MCF 10A (cell line): ENCODE results near the gene NABP2. TPM values are rescaled to one million over a fixed set of nuclear protein-coding genes. Genes with fewer than 3 reads are reported as not detected.

ENCODE experiments used
- BruUV-seq: library from RNA; stranded (reverse); fragments of 400-500 nt; replicated peaks from 2 replicates; lab custom pipeline; 2021; lab: Mats Ljungman, UMichigan
- CTCF ChIA-PET: fragments of 300-600 bp; sonication (Branson Sonifier 250); formaldehyde crosslinking; extraction: SDS; loops from one replicate; lab custom pipeline; 2021; ENCODE audit warnings: antibody characterized with exemption, inconsistent platforms; lab: Yijun Ruan, JAX
- POLR2A ChIA-PET: fragments of 300-600, 350-650 bp; sonication (Branson Sonifier 250); formaldehyde crosslinking; extraction: SDS; loops from one replicate; lab custom pipeline; 2020; ENCODE audit warnings: antibody characterized with exemption, inconsistent platforms; lab: Yijun Ruan, JAX
- DNase-seq: peaks from one replicate; pipeline ENCODE4 v3.0.0-alpha.2; 2018; ENCODE audit not compliant: unreplicated experiment
- H3K27ac Mint-ChIP-seq: one replicate; pipeline ENCODE4 v1.8.0; 2022; ENCODE audit warnings: mild to moderate bottlenecking, low read depth, mixed read lengths; ENCODE audit not compliant: unreplicated experiment
- H3K27me3 Mint-ChIP-seq: one replicate; pipeline ENCODE4 v1.8.0; 2022; ENCODE audit warnings: mixed read lengths; ENCODE audit not compliant: insufficient read depth, unreplicated experiment
- H3K36me3 Mint-ChIP-seq: one replicate; pipeline ENCODE4 v1.8.0; 2022; ENCODE audit warnings: mild to moderate bottlenecking, moderate library complexity, mixed read lengths; ENCODE audit not compliant: insufficient read depth, unreplicated experiment
- H3K4me1 Mint-ChIP-seq: one replicate; pipeline ENCODE4 v1.8.0; 2022; ENCODE audit warnings: mixed read lengths; ENCODE audit not compliant: insufficient read depth, unreplicated experiment
- H3K4me3 Mint-ChIP-seq: one replicate; pipeline ENCODE4 v1.8.0; 2022; ENCODE audit warnings: mild to moderate bottlenecking, moderate library complexity, mixed read lengths; ENCODE audit not compliant: unreplicated experiment
- H3K9me3 Mint-ChIP-seq: one replicate; pipeline ENCODE4 v1.8.0; 2022; ENCODE audit warnings: mixed read lengths; ENCODE audit not compliant: unreplicated experiment
- intact Hi-C: fragments of 100-400 bp; cut with micrococcal nuclease; formaldehyde crosslinking; loops from 2 replicates; pipeline ENCODE4 v1.14.1; 2022
- total RNA-seq: library from RNA; stranded (reverse); gene quantifications from 2 replicates; pipeline ENCODE4 v1.2.3, GENCODE V29; 2022
- TF ChIP-seq, protein P1 (sequence below): fragments of 200-600 bp; IDR thresholded peaks from one replicate; pipeline ENCODE4 v1.8.0; 2022; ENCODE audit warnings: antibody characterized with exemption, mild to moderate bottlenecking; ENCODE audit not compliant: unreplicated experiment

Gene NABP2
- total RNA-seq, 1 experiment from 2014 or later: 53.3 TPM

DNA sequence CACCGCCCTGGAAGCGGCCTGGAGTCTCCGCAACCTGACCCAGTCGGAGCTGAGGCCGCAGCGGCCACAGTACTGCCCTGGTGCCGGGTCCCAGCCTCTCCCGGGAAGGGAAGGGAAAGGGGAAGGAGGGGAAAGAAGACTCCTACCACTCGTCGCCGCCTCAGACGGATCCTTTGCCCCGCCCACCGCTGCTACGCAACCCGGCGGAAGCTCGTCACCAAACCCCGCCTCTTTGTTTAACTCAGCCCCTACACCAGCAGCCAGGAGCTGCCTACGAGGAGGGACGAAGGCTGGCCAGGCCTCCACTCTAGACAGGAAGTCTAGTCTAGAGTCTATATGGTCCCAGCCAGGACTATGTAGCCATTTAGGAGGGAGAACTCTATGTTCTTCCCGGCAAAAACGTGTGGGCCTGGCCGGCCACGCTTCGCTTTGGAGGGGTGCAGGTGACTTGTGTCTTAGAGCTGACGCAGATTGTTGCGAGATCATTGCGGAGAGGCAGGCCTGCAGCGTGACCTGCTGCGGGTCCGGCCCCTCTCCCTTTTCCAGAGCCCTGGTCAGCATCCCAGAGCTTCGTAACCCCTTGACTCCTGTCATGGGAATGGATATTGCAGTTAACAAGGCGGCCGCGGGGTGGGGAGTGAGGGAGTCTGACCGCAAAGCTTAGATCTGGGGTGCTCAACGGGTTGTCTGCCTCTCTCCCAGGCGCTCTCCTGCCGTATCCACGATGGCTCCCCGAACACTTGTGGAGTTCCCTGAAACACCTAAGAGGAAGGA, 2.2 kb upstream of the NABP2 start, which contains the start of gene RNF41:
TSS of gene RNF41 (minus strand) at position 166 of the 774 bp plus-strand sequence. CDS start 7,875 bp downstream, outside the sequence.
- H3K27me3 Mint-ChIP-seq: no peaks in the 10 kb centered on the region
- H3K9me3 Mint-ChIP-seq: no peaks in the 10 kb centered on the region
- TF ChIP-seq, protein P1, sequence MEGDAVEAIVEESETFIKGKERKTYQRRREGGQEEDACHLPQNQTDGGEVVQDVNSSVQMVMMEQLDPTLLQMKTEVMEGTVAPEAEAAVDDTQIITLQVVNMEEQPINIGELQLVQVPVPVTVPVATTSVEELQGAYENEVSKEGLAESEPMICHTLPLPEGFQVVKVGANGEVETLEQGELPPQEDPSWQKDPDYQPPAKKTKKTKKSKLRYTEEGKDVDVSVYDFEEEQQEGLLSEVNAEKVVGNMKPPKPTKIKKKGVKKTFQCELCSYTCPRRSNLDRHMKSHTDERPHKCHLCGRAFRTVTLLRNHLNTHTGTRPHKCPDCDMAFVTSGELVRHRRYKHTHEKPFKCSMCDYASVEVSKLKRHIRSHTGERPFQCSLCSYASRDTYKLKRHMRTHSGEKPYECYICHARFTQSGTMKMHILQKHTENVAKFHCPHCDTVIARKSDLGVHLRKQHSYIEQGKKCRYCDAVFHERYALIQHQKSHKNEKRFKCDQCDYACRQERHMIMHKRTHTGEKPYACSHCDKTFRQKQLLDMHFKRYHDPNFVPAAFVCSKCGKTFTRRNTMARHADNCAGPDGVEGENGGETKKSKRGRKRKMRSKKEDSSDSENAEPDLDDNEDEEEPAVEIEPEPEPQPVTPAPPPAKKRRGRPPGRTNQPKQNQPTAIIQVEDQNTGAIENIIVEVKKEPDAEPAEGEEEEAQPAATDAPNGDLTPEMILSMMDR: peak; percentile 10
- H3K27ac Mint-ChIP-seq: peak within 1 kb of the TSS; percentile 97
- H3K4me3 Mint-ChIP-seq: peak within 1 kb of the TSS; percentile 99
- ChIA-PET CTCF (interaction anchor here (0.5 to 2.9 kb wide), 25 partner anchors 11 to 1920 kb away, joined by 3 to 36 read pairs (median 5); partner anchors contain the start of genes ANKRD52, IL23A, SMARCC2 and TIMELESS), POLR2A (interaction anchor here (0.6 to 4.0 kb wide), 46 partner anchors 9 to 503 kb away, joined by 3 to 108 read pairs (median 6); partner anchors contain the start of genes ANKRD52, ATP5F1B, CNPY2 and ESYT1)
- DNase-seq: peak; percentile 97
- peaks cover 24% of the 10 kb centered on the region for H3K4me1 Mint-ChIP-seq
- H3K36me3 Mint-ChIP-seq: peaks cover 13% of the 10 kb centered on the region
- intact Hi-C loops: loop anchor here (10.0 kb wide), 1 partner anchor 487 kb away; no protein-coding TSS in a partner anchor
- BruUV-seq: TSS peak; percentile 73

DNA sequence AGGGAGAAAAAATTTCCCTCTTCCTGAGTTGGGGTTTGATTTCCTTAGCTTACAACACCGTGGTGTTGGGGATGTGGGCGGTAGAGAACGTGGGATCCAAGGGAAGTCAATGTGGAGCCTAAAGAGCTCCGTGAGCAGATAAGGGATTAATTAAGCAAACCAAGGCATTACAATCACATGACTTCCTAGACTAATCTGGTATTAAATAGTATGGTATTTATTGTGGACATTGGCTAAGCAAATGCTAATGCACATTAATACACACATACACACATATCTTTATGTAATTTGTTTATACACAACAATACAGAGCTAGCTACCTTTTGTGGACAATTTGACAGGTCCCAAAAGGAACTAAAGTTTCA, 1.6 kb upstream of the NABP2 start:
- Mint-ChIP-seq H3K27me3 (no peaks in the 10 kb centered on the region), H3K36me3 (peaks cover 8% of the 10 kb centered on the region), H3K4me1 (peaks cover 24% of the 10 kb centered on the region), H3K9me3 (no peaks in the 10 kb centered on the region), H3K27ac (peak overlapping the region; percentile 97), H3K4me3 (peak overlapping the region; percentile 99)
- POLR2A ChIA-PET: interaction anchor here (0.8 to 4.0 kb wide), 38 partner anchors 8 to 503 kb away, joined by 3 to 108 read pairs (median 8); partner anchors contain the start of genes ANKRD52, CNPY2, ESYT1 and GLS2
- intact Hi-C loops: loop anchor here (10.0 kb wide), 1 partner anchor 488 kb away; no protein-coding TSS in a partner anchor
- BruUV-seq: no TSS peak
- no peak for DNase-seq
- CTCF ChIA-PET: interaction anchor here (0.6 to 2.9 kb wide), 21 partner anchors 11 to 1920 kb away, joined by 3 to 36 read pairs (median 6); partner anchors contain the start of genes ANKRD52, SMARCC2 and ZC3H10
- TF ChIP-seq, protein P1: no peak

DNA sequence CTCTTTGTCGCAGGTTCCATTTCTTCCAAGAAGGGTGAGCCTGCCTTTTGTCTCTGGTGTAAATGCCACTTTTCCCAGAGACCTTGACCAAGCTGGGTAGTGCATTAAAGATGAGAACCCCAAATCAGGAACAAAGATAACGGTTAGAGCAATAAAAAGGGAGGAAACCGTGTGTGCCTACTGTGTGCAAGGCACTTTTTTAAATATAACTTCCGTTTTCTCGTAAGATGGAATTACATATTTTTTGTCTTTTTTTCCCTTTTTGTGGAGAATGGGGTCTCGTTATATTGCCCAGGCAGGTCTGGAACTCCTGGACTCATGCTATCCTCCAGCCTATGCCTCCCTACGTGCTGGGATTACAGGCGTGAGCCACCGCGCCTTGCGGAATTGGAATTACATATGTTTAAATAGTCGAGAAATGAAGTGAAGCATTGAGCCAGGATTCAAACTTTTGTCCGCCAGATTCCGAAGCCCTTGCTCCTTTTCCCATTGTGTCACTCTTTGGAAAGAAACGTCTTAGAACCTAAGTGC, 506 bp upstream of the NABP2 start:
- H3K9me3 Mint-ChIP-seq: no peaks in the 10 kb centered on the region
- H3K4me1 Mint-ChIP-seq: peaks cover 24% of the 10 kb centered on the region
- TF ChIP-seq, protein P1: no peak
- H3K27me3 Mint-ChIP-seq: no peaks in the 10 kb centered on the region
- BruUV-seq: no TSS peak
- H3K4me3 Mint-ChIP-seq: peak overlapping the region; percentile 82
- ChIA-PET POLR2A (interaction anchor here (0.6 to 4.0 kb wide), 5 partner anchors 9 to 43 kb away, joined by 3 to 108 read pairs (median 3); partner anchors contain the start of genes ANKRD52 and SMARCC2), CTCF (interaction anchor here (0.7 to 2.9 kb wide), 8 partner anchors 17 to 485 kb away, joined by 4 to 36 read pairs (median 12); partner anchors contain the start of genes ANKRD52 and ZC3H10)
- intact Hi-C loops: loop anchor here (1.0 to 10.0 kb wide), 4 partner anchors 30 to 489 kb away; no protein-coding TSS in a partner anchor
- peaks cover 15% of the 10 kb centered on the region for H3K36me3 Mint-ChIP-seq
- peak overlapping the region; percentile 88 for H3K27ac Mint-ChIP-seq
- DNase-seq: no peak
